ENCODE results near the gene PGM5.

- no peak for TF ChIP-seq ZBTB49 (tag by site-specific recombination; IDR thresholded peaks at IDR 0.05; ENCODE audit: low read depth)
- TF ChIP-seq, protein P1, sequence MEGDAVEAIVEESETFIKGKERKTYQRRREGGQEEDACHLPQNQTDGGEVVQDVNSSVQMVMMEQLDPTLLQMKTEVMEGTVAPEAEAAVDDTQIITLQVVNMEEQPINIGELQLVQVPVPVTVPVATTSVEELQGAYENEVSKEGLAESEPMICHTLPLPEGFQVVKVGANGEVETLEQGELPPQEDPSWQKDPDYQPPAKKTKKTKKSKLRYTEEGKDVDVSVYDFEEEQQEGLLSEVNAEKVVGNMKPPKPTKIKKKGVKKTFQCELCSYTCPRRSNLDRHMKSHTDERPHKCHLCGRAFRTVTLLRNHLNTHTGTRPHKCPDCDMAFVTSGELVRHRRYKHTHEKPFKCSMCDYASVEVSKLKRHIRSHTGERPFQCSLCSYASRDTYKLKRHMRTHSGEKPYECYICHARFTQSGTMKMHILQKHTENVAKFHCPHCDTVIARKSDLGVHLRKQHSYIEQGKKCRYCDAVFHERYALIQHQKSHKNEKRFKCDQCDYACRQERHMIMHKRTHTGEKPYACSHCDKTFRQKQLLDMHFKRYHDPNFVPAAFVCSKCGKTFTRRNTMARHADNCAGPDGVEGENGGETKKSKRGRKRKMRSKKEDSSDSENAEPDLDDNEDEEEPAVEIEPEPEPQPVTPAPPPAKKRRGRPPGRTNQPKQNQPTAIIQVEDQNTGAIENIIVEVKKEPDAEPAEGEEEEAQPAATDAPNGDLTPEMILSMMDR (tag by site-specific recombination; IDR thresholded peaks at IDR 0.05): no peak
- no peak for TF ChIP-seq ZNF777 (tag by site-specific recombination; IDR thresholded peaks at IDR 0.05; ENCODE audit: borderline replicate concordance)
- TF ChIP-seq ZSCAN5A (tag by site-specific recombination; IDR thresholded peaks at IDR 0.05): no peak
- no peak for TF ChIP-seq SP7 (tag by site-specific recombination; IDR thresholded peaks at IDR 0.05)
- TF ChIP-seq, protein P2, sequence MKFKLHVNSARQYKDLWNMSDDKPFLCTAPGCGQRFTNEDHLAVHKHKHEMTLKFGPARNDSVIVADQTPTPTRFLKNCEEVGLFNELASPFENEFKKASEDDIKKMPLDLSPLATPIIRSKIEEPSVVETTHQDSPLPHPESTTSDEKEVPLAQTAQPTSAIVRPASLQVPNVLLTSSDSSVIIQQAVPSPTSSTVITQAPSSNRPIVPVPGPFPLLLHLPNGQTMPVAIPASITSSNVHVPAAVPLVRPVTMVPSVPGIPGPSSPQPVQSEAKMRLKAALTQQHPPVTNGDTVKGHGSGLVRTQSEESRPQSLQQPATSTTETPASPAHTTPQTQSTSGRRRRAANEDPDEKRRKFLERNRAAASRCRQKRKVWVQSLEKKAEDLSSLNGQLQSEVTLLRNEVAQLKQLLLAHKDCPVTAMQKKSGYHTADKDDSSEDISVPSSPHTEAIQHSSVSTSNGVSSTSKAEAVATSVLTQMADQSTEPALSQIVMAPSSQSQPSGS (tag by site-specific recombination; IDR thresholded peaks at IDR 0.05; ENCODE audit: low read depth): no peak
- TF ChIP-seq ZNF184 (tag by site-specific recombination; IDR thresholded peaks at IDR 0.05): no peak
- TF ChIP-seq ZNF138 (tag by site-specific recombination; IDR thresholded peaks at IDR 0.05; ENCODE audit: borderline replicate concordance): no peak
- TF ChIP-seq, protein P3, sequence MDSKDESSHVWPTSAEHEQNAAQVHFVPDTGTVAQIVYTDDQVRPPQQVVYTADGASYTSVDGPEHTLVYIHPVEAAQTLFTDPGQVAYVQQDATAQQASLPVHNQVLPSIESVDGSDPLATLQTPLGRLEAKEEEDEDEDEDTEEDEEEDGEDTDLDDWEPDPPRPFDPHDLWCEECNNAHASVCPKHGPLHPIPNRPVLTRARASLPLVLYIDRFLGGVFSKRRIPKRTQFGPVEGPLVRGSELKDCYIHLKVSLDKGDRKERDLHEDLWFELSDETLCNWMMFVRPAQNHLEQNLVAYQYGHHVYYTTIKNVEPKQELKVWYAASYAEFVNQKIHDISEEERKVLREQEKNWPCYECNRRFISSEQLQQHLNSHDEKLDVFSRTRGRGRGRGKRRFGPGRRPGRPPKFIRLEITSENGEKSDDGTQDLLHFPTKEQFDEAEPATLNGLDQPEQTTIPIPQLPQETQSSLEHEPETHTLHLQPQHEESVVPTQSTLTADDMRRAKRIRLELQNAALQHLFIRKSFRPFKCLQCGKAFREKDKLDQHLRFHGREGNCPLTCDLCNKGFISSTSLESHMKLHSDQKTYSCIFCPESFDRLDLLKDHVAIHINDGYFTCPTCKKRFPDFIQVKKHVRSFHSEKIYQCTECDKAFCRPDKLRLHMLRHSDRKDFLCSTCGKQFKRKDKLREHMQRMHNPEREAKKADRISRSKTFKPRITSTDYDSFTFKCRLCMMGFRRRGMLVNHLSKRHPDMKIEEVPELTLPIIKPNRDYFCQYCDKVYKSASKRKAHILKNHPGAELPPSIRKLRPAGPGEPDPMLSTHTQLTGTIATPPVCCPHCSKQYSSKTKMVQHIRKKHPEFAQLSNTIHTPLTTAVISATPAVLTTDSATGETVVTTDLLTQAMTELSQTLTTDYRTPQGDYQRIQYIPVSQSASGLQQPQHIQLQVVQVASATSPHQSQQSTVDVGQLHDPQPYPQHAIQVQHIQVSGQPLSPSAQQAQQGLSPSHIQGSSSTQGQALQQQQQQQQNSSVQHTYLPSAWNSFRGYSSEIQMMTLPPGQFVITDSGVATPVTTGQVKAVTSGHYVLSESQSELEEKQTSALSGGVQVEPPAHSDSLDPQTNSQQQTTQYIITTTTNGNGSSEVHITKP (tag by site-specific recombination; IDR thresholded peaks at IDR 0.05): no peak
- TF ChIP-seq, protein P4, sequence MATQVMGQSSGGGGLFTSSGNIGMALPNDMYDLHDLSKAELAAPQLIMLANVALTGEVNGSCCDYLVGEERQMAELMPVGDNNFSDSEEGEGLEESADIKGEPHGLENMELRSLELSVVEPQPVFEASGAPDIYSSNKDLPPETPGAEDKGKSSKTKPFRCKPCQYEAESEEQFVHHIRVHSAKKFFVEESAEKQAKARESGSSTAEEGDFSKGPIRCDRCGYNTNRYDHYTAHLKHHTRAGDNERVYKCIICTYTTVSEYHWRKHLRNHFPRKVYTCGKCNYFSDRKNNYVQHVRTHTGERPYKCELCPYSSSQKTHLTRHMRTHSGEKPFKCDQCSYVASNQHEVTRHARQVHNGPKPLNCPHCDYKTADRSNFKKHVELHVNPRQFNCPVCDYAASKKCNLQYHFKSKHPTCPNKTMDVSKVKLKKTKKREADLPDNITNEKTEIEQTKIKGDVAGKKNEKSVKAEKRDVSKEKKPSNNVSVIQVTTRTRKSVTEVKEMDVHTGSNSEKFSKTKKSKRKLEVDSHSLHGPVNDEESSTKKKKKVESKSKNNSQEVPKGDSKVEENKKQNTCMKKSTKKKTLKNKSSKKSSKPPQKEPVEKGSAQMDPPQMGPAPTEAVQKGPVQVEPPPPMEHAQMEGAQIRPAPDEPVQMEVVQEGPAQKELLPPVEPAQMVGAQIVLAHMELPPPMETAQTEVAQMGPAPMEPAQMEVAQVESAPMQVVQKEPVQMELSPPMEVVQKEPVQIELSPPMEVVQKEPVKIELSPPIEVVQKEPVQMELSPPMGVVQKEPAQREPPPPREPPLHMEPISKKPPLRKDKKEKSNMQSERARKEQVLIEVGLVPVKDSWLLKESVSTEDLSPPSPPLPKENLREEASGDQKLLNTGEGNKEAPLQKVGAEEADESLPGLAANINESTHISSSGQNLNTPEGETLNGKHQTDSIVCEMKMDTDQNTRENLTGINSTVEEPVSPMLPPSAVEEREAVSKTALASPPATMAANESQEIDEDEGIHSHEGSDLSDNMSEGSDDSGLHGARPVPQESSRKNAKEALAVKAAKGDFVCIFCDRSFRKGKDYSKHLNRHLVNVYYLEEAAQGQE (tag by site-specific recombination; IDR thresholded peaks at IDR 0.05): no peak
- TF ChIP-seq ZNF350 (tag by site-specific recombination; IDR thresholded peaks at IDR 0.05): no peak
Observed at GRCh38 chr9:68530618-68531017, 174.2 kb downstream of the PGM5 start.
